ENCODE results near the gene PRUNE2.

Gene PRUNE2

GRCh38 chr9:76898786-76899185 lies 7.1 kb downstream of the PRUNE2 start:
- DNase-seq (ENCODE audit: low read depth in 2 of 2): no peak

GRCh38 chr9:76897804-76898525 lies 7.9 kb downstream of the PRUNE2 start:
- no peak for DNase-seq (ENCODE audit: low read depth in 2 of 2)

DNA sequence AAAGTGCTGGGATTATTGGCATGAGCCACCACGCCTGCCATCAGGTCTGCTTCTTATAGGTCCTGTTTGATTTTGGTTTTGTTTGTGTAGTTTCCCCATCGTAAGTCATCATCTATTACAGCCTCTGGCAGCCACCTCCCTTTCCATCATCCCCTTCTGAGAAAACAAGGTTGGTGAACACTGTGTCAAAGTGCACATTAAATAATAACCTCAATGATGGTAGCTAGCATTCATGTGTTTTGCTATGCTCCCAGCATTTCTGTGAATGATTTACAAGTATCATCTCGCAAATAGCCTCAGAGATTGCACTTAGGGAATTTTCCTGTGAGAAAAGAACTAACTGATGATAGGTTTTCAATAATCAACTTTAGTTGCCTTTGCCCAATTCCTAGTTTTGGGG lies 9.9 kb downstream of the PRUNE2 start:
- DNase-seq (ENCODE audit: low read depth in 2 of 2): no peak

GRCh38 chr9:76895186-76895585 lies 10.7 kb downstream of the PRUNE2 start:
- DNase-seq (ENCODE audit: low read depth in 2 of 2): no peak

DNA sequence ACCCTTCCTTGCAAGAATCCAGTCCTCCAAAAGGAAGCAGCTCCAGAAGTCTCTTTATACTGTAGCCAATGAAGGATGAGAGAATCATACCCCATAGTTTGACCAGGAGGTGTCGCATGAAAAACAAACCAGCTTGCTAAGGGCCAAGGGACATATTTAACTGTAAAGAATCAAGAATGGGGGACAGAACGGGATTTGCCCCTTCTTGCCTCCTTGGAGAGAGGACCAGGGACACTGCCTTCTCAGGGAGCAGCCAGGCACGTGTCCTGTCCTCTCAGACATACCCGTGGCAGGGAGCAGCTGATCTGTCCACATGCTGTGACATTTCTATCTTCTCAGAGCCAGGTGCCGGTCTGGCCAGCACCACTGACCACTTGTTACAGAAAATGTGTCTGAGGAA lies 11.7 kb downstream of the PRUNE2 start:
- DNase-seq (ENCODE audit: low read depth in 2 of 2): no peak

DNA sequence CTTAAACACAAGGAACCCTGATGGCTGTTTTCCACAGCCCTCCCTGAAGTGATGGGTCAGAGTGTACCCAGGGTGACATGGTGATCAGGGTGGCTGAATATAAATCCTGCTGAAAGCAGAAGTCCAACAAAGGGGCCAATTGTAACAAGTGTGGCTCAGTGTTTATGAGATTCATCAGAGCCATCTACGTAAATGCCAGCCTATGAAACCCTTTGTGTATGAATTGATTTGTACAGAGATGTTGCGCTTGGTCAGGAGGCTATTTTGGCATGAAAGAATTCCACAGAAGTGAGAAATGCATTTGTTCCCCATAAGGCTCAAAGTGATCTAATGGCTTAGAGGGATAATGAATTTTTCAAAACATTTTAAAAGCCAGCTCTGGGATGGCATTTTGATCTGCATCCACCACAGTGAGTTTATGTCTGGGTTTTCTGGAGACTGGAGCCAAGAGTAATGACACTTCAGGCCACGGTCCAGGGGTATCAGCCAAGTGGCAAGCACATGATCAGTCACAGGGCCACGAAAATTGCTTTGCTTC lies 12.4 kb downstream of the PRUNE2 start:
- DNase-seq (ENCODE audit: low read depth in 2 of 2): no peak

- DNase-seq (ENCODE audit: low read depth in 2 of 2): no peak
Observed at GRCh38 chr9:76891874-76892273, 14.0 kb downstream of the PRUNE2 start.

DNA sequence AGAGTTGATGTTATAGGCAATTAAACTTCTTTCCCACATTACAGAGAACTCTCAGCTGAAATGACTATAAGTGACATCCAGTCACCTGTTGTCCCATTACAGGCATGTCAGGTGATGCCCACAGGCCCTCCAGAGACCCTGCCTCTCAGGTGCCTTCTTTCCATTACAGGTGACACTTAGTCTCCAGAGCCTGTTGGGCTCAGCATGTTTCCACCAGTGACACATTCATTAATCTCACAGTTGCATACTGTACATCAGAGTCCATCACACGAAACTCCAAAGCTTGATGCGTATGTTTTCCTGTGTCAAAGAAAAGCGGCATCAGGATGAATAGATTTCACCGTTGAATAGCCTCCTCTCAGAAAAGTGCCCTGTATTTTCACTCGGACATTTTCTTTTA lies 14.6 kb downstream of the PRUNE2 start:
- no peak for DNase-seq (ENCODE audit: low read depth in 2 of 2)

DNA sequence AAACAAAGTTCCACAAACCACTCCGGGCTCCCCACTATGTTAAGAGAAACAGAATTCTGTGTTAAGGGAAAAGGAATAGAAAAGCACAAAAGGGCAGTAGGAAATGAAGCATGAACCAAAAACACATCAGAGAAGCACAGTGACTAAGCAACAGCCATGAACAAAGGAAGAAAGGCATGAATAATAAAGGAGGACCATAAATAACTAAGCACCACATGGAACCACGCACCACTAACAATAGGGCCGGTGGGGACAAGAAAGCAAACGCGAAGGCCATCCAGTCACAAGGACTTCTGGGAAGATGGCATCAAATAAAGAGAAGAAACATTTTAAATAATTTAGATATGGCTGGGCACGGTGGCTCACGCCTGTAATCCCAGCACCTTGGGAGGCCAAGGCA lies 18.0 kb downstream of the PRUNE2 start:
- no peak for DNase-seq (ENCODE audit: low read depth in 2 of 2)

- DNase-seq (ENCODE audit: low read depth in 2 of 2): no peak
Observed at GRCh38 chr9:76887003-76887821, 18.7 kb downstream of the PRUNE2 start.

DNA sequence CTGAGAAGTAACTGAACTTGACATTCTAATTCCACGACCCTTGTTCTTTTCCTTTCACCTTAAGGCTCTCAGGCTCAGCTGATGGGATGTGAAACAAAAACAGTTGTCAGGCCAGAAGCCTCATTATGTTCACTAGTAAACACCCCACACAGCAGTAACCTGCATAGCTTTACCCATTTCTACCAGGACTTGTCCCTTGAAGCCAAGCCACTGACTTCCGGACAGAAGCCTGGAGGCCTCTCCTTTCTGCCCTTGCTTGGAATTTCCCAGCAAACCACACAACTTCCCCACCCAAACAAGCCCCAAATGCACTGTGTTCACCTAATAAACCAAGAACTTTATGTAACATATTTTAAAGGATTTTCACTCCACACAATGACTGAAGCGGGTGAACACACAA lies 19.6 kb downstream of the PRUNE2 start:
- no peak for DNase-seq (ENCODE audit: low read depth in 2 of 2)

- DNase-seq (ENCODE audit: low read depth in 2 of 2): no peak
Observed at GRCh38 chr9:76884823-76885222, 21.1 kb downstream of the PRUNE2 start.

GRCh38 chr9:76883341-76883855 lies 22.5 kb downstream of the PRUNE2 start:
- DNase-seq (ENCODE audit: low read depth in 2 of 2): no peak

- no peak for DNase-seq (ENCODE audit: low read depth in 2 of 2)
Observed at GRCh38 chr9:76882686-76883085, 23.2 kb downstream of the PRUNE2 start.

GRCh38 chr9:76880210-76880609 lies 25.7 kb downstream of the PRUNE2 start:
- DNase-seq (ENCODE audit: low read depth in 2 of 2): no peak

DNA sequence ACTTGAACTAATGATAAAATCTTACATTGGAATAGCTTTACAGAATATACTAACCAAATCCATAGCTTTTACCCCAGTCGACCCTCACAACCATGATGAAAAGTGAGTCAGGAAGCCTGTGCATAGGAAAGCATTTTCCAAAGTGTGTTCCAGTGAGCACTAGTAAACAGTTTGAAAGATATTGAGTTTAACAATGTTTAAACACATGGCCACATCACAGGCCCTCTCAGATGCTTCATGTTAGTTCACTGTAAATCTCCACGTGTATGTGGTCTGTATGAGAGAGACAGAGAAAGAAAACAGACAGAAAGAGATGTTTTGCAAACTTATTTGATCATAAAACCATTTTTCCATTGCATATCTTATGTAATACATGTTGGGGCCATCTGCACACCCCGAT lies 27.0 kb downstream of the PRUNE2 start:
- no peak for DNase-seq (ENCODE audit: low read depth in 2 of 2)

- DNase-seq (ENCODE audit: low read depth in 2 of 2): no peak
Observed at GRCh38 chr9:76877961-76878360, 28.0 kb downstream of the PRUNE2 start.

- DNase-seq (ENCODE audit: low read depth in 2 of 2): no peak
Observed at GRCh38 chr9:76876098-76876497, 29.8 kb downstream of the PRUNE2 start.

- DNase-seq (ENCODE audit: low read depth in 2 of 2): no peak
Observed at GRCh38 chr9:76873821-76874220, 32.1 kb downstream of the PRUNE2 start.

GRCh38 chr9:76873056-76873792 lies 32.7 kb downstream of the PRUNE2 start:
- DNase-seq (ENCODE audit: low read depth in 2 of 2): no peak

GRCh38 chr9:76868897-76869296 lies 37.0 kb downstream of the PRUNE2 start:
- DNase-seq (ENCODE audit: low read depth in 2 of 2): no peak

DNA sequence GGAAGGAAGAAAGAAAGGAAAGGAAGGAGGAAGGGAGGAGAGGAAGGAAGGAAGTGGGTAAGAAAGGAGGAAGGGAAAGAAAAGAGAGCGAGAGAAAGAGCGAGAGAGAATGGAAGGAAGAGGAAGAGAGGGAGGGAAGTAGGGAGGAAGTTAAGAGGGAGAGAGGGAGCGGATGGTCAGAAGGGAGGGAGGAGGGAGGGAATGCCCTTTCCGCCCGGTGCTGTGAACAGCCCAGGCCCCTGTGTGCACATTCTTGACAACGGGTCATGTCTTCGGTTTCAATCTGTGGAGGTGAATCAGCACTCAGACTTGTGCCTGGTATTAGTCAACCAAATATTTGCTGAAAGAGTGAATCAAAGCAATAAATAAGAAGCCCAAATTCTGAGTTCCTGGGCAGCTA lies 39.2 kb downstream of the PRUNE2 start:
- no peak for DNase-seq (ENCODE audit: low read depth in 2 of 2)
